Right ventricle myocardium inferior (tissue), 1 donor: ENCODE measurements around the gene SUN5. TPM values are rescaled to one million over a fixed set of nuclear protein-coding genes. Genes with fewer than 3 reads are reported as not detected.
"Not testable (repeated sequence)": the region's sequence is repeated elsewhere in the genome, so short reads cannot be mapped to it uniquely, and the experiment has no call there.

Experiments
- ATAC-seq: fragments of 200-7000 bp; cut with Tn5 transposase; one replicate; pipeline ENCODE4 v1.9.1; 2020; ENCODE audit warnings: mild to moderate bottlenecking, moderate library complexity
- DNase-seq: peaks from one replicate; pipeline ENCODE4 v3.0.0; 2021; ENCODE audit errors: missing footprints
- intact Hi-C: fragments of 100-400 bp; cut with DNase I; formaldehyde crosslinking; loops from one replicate; pipeline ENCODE4 v1.11.0; 2022
- total RNA-seq: library from RNA; stranded (reverse); fragmentation: NEBNext Ultra II Directional; extraction: Animal tissue kit (Norgen Biotek cat#: 25700); gene quantifications from one replicate; pipeline ENCODE4 v1.2.1, GENCODE V29; 2021
- donor health status: DM: no; HTN: yes; CAD: no; lungs with severe emphysema.

The SUN5 gene
- total RNA-seq, 1 donor from 2014 or later, result not detected

DNA sequence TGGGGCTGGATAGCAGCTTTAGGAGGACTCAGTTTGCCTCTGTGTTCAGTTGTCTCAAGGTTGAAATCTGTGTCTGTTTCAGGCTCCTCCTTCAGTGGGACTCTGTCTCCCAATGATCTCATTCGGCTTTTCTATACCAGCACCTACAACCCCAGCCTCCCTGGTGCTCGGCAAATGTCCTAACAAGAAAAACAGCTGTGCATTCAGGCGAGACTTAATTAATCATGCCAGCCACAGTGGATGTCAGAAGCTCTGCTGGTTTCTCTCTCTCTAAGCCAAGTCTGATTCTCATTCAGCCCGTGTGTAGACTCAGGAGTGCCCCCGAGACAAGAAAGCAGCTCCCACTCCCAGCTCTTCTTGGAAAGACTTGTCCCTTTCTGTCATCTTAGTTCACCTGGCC, 46.8 kb downstream of the SUN5 start:
- ATAC-seq (no peak), DNase-seq (no peak)
- intact Hi-C loops, result no loop called here

DNA sequence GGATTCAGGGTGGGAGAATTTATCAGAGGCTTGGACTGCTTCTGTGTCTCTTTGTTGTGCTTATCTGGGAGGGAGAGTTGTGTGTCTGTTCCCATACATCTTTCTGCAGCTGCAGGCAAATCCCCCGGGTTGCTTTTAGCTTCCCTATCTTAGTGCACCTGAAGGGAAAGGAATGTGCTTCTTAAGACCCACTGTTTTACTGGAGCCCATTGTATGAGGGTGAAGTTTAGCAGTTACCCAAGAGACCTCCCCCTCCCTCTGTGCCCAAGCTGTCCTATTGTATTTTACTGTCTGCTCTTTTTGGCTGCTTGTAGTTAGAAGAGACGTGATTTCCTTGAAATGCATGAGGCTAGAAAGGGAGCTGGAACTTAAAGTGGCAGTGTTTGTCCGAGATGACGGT, 53.7 kb downstream of the SUN5 start:
- ATAC-seq, intact Hi-C loops, DNase-seq: not testable (repeated sequence)

DNA sequence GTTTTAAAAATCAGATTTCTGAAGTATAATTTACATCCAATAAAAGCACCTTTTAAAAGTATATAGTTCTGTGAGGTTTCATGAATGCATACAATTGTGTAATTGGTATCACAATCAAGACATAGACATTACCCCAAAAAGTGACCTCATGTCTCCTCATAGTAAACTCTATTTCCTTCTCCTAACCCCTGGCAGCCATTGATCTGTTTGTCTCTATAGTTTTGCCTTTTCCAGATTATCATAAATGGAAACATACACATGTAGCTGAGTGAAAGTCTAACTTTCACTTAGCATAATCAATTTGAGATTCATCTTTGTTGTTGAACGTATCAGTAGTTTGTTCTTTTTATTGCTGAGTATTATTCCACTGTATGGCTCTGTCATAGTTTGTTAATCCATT, 57.6 kb downstream of the SUN5 start:
- intact Hi-C loops, result no loop called here
- DNase-seq, result no peak
- no peak for ATAC-seq

GRCh38 chr20:32945710-32946221, 58.5 kb downstream of the SUN5 start:
- ATAC-seq (no peak), DNase-seq (no peak)
- intact Hi-C loops, result no loop called here

- no peak for ATAC-seq
- no peak for DNase-seq
- intact Hi-C loops, result no loop called here
Observed at GRCh38 chr20:32943490-32944052, 60.7 kb downstream of the SUN5 start.

DNA sequence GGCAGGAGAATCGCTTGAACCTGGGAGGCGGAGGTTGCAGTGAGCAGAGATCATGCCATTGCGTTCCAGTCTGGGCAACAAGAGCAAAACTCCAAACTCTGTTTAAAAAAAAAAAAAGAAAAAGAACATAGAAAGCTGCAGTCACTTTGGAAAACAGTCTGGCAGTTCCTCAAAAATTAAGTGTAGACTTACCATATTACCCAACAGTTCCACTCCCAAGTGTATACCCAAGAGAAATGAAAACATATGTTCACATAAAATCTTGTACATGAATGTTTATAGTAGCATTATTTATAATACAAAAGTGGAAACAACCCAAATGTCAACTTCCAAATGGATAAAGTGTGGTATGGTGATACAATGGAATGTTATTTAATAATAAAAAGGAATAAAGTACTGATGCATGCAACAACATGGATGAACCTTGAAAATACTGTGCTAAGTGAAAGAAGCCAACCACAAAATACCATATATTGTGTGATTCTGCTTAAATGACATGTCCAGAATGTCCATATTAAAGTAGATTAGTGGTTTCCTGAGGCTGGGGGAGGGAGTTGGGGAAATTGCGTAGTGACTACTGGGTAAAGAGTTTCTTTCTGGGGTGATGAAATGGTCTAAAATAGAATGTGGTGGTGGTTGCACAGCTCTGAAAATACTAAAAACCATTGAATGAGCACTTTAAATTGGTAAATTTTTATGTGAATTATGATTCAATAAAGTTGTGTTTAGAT, 62.9 kb downstream of the SUN5 start:
- DNase-seq, result no peak
- ATAC-seq, result no peak
- intact Hi-C loops, result no loop called here

DNA sequence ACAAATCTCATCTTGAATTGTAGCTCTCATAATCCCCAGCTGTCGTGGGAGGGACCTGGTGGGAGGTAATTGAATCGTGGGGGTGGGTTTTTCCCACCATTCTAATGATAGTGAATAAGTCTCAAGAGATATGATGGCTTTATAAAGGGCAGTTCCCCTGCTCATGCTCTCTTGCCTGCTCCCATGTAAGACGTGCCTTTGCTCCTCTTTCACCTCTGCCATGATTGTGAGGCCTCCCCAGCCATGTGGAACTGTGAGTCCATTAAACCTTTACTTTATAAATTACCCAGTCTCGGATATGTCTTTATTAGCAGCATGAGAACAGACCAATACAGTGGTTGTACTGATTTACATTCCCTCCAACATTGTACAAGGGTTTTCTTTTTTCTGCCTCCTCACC, 69.7 kb downstream of the SUN5 start:
- intact Hi-C loops, result no loop called here
- DNase-seq, result no peak
- ATAC-seq, result no peak

Other genes with a start within 250 kb of the SUN5 start
- 0.32 TPM for gene DNMT3B, start 242.0 kb downstream of the SUN5 start, total RNA-seq
- 64.8 TPM for gene MAPRE1, start 184.5 kb downstream of the SUN5 start, total RNA-seq
- gene EFCAB8, start 145.5 kb downstream of the SUN5 start, total RNA-seq, result 0.43 TPM
- gene BPIFB2, start 3.3 kb upstream of the SUN5 start, total RNA-seq, result not detected
- not detected for gene BPIFB6, start 27.2 kb upstream of the SUN5 start, total RNA-seq
- not detected for gene BPIFB3, start 49.5 kb upstream of the SUN5 start, total RNA-seq
- not detected for gene BPIFB4, start 75.2 kb upstream of the SUN5 start, total RNA-seq
- gene BPIFA2, start 163.7 kb upstream of the SUN5 start, total RNA-seq, result not detected
- gene BPIFA3, start 212.9 kb upstream of the SUN5 start, total RNA-seq, result not detected
- gene BPIFA1, start 231.6 kb upstream of the SUN5 start, total RNA-seq, result not detected